Lower leg skin (tissue), 3 donors: ENCODE measurements around the gene GABRB2.

Experiments used
- POLR2A ChIP-seq, 2 donors: fragments of 450-650 bp; IDR thresholded peaks; one replicate each; pipeline ENCODE4 v1.6.1; 2016 to 2017; ENCODE audit warnings: antibody characterized with exemption in 2 of 2, mild to moderate bottlenecking in 1 of 2, moderate library complexity in 1 of 2
- TF ChIP-seq, protein P1 (sequence below), 3 donors: fragments of 450-650 bp; IDR thresholded peaks; one replicate each; pipeline ENCODE4 v1.5.1; 2016; ENCODE audit warnings: antibody characterized with exemption in 3 of 3, mild to moderate bottlenecking in 3 of 3, moderate library complexity in 2 of 3

GRCh38 chr5:161382685-161383084 is 163.8 kb downstream of the GABRB2 start:
- TF ChIP-seq, protein P1, sequence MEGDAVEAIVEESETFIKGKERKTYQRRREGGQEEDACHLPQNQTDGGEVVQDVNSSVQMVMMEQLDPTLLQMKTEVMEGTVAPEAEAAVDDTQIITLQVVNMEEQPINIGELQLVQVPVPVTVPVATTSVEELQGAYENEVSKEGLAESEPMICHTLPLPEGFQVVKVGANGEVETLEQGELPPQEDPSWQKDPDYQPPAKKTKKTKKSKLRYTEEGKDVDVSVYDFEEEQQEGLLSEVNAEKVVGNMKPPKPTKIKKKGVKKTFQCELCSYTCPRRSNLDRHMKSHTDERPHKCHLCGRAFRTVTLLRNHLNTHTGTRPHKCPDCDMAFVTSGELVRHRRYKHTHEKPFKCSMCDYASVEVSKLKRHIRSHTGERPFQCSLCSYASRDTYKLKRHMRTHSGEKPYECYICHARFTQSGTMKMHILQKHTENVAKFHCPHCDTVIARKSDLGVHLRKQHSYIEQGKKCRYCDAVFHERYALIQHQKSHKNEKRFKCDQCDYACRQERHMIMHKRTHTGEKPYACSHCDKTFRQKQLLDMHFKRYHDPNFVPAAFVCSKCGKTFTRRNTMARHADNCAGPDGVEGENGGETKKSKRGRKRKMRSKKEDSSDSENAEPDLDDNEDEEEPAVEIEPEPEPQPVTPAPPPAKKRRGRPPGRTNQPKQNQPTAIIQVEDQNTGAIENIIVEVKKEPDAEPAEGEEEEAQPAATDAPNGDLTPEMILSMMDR (IDR thresholded peaks at IDR 0.05): no peak
- no peak for TF ChIP-seq POLR2A (IDR thresholded peaks at IDR 0.05)
